Brain microvascular endothelial cell (primary cell): ENCODE data around the gene ATP8A2.

ENCODE experiments used
- DNase-seq: peaks from one replicate; pipeline ENCODE4 v3.0.0-alpha.2; 2020
- H3K27ac ChIP-seq: fragments of 250-450 bp; sonication (Bioruptor Pico); 2 replicates; pipeline ENCODE4 v1.5.1; 2020; ENCODE audit warnings: mild to moderate bottlenecking, moderate library complexity
- H3K27me3 ChIP-seq: fragments of 250-450 bp; sonication (Bioruptor Pico); replicated peaks from 2 replicates; pipeline ENCODE4 v1.5.1; 2020; ENCODE audit warnings: mild to moderate bottlenecking
- H3K36me3 ChIP-seq: fragments of 250-450 bp; sonication (Bioruptor Pico); replicated peaks from 2 replicates; pipeline ENCODE4 v1.5.1; 2020; ENCODE audit warnings: mild to moderate bottlenecking
- H3K4me3 ChIP-seq: 2 replicates; pipeline ENCODE4 v1.5.1; 2011; ENCODE audit warnings: low read depth, mild to moderate bottlenecking, control low read depth, low read length, moderate library complexity
- CTCF ChIP-seq: IDR thresholded peaks from 2 replicates; pipeline ENCODE4 v1.5.1; 2011; ENCODE audit warnings: low read depth, mild to moderate bottlenecking, moderate library complexity, low read length, control low read depth, inconsistent platforms; ENCODE audit errors: missing control alignments
- in situ Hi-C: cut with HindIII; loops from 2 replicates; pipeline ENCODE4 v1.10.0; 2017; ENCODE audit warnings: low sequenced_read_pairs, low pct_ligation_motif_present

ATP8A2 gene

GRCh38 chr13:25493931-25494640, 122.3 kb downstream of the ATP8A2 start:
- TF ChIP-seq CTCF = no peak
- no peak overlapping the region for H3K27ac ChIP-seq
- no peak for DNase-seq
- H3K36me3 ChIP-seq = no peaks in the 10 kb centered on the region
- in situ Hi-C loops = no loop called here
- H3K4me3 ChIP-seq = no peak overlapping the region
- H3K27me3 ChIP-seq = no peaks in the 10 kb centered on the region

GRCh38 chr13:25494698-25495411, 123.1 kb downstream of the ATP8A2 start:
- DNase-seq = no peak
- in situ Hi-C loops = no loop called here
- Histone ChIP-seq H3K27me3 (no peaks in the 10 kb centered on the region), H3K27ac (no peak overlapping the region), H3K36me3 (no peaks in the 10 kb centered on the region), H3K4me3 (no peak overlapping the region)
- TF ChIP-seq CTCF = peak; percentile 16

GRCh38 chr13:25501231-25501630, 129.5 kb downstream of the ATP8A2 start:
- in situ Hi-C loops = no loop called here
- TF ChIP-seq CTCF = no peak
- H3K4me3 ChIP-seq = no peak overlapping the region
- H3K27ac ChIP-seq = no peak overlapping the region
- DNase-seq = no peak
- no peaks in the 10 kb centered on the region for H3K36me3 ChIP-seq
- H3K27me3 ChIP-seq = no peaks in the 10 kb centered on the region

- Histone ChIP-seq H3K27ac (no peak overlapping the region), H3K36me3 (no peaks in the 10 kb centered on the region), H3K4me3 (no peak overlapping the region), H3K27me3 (no peaks in the 10 kb centered on the region)
- TF ChIP-seq CTCF = no peak
- no peak for DNase-seq
- in situ Hi-C loops = no loop called here
Observed at GRCh38 chr13:25502031-25502430, 130.3 kb downstream of the ATP8A2 start.

- no peak overlapping the region for H3K27ac ChIP-seq
- no peaks in the 10 kb centered on the region for H3K27me3 ChIP-seq
- TF ChIP-seq CTCF = no peak
- DNase-seq = no peak
- in situ Hi-C loops = no loop called here
- H3K36me3 ChIP-seq = no peaks in the 10 kb centered on the region
- H3K4me3 ChIP-seq = no peak overlapping the region
Observed at GRCh38 chr13:25502551-25502950, 130.8 kb downstream of the ATP8A2 start.

GRCh38 chr13:25503856-25504255, 132.1 kb downstream of the ATP8A2 start:
- Histone ChIP-seq H3K36me3 (no peaks in the 10 kb centered on the region), H3K27ac (no peak overlapping the region), H3K27me3 (no peaks in the 10 kb centered on the region), H3K4me3 (no peak overlapping the region)
- in situ Hi-C loops = no loop called here
- no peak for DNase-seq
- no peak for TF ChIP-seq CTCF
